C1 segment of cervical spinal cord (tissue), 14 donors: ENCODE measurements around the gene SLC66A2.
A peak's percentile ranks its signal among the peaks of the same experiment; 100 is the strongest.
"Not testable (repeated sequence)": the region's sequence is repeated elsewhere in the genome, so short reads cannot be mapped to it uniquely, and the experiment has no call there.

Experiments
- DNase-seq, 14 donors: peaks; one replicate each; lab custom pipeline; 2025; lab: John Stamatoyannopoulos, UW

SLC66A2 gene

DNA sequence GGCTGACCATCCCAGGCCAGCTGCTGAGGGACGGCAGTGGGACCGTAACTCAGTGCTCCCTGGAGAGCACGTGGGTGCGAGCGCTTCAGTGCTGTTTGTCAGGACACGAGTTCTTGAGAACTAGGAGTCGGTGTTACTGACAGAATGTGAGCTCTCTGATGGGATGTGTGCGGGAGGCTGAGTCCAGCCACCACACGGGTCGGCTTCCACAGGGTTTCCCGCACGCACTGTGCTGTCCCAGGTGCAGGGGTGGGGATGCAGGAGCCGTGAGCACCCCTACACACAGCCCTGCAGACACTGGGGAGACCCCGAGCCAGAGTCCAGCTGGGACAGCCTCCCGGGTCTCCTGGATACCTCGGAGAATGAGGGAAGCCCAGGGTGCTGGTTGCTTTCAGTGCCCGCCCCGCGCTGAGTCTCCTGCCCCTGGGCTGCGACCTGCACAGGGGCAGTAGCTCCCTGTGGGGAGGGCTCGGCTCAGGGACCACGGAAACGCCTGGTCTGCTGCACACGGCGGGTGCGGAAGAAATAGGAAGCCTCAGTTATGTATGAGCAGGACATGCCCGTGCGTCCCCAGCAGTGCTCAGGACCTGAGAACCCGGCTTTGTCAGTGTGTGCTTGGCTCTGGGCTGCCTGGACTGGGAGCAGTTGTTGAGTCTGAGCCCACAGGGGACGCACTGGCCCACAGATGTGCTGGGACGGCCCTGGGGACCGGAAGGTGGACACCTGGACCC lies 82.5 kb downstream of the SLC66A2 start:
- no peak for DNase-seq

DNA sequence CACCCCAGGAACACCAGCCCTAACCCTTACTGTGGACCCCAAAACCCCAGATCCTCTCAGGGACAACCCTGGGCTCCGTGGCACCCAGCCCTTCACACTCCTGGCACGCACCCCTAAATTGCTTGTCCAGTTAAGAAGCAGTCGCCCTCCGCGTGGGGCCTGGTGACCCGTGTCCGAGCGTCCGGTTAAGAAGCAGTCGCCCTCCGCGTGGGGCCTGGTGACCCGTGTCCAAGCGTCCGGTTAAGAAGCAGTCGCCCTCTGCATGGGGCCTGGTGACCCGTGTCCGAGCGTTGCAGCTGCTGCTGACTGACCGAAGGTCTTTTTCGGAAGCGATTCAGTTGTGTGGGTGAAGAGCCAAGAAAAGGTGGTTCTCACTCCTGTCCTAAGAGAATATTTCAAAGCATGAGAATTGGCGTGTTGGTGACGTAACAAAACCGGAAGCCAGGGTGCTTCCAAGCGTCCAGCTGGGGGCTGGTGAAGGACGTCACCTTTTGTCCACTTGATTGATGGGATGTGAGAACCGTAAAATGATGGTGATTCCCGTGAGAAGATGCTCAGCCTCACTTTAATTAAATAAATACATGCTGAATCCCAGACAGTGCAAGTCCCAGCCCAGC lies 83.2 kb downstream of the SLC66A2 start:
- no peak for DNase-seq

DNA sequence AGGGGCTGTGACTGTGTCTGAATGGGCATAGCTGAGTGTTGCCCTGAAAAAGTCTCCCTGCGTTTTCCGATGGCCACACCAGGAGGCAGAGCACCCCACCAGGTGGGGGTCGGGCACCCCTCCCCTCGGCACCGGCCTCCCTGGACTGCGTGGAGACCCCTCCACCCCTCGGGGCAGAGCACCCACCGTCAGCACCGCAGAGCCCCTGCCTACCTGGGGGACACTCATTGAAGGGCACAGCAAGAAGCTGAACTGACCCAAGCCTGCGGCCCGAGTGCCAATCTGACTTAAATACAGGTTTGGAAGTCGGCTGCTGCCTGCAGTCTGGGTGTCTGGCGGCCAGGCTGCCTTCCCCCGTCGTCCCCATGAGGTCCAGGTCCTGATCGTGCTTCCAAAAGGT lies 83.8 kb downstream of the SLC66A2 start:
- no peak for DNase-seq

DNA sequence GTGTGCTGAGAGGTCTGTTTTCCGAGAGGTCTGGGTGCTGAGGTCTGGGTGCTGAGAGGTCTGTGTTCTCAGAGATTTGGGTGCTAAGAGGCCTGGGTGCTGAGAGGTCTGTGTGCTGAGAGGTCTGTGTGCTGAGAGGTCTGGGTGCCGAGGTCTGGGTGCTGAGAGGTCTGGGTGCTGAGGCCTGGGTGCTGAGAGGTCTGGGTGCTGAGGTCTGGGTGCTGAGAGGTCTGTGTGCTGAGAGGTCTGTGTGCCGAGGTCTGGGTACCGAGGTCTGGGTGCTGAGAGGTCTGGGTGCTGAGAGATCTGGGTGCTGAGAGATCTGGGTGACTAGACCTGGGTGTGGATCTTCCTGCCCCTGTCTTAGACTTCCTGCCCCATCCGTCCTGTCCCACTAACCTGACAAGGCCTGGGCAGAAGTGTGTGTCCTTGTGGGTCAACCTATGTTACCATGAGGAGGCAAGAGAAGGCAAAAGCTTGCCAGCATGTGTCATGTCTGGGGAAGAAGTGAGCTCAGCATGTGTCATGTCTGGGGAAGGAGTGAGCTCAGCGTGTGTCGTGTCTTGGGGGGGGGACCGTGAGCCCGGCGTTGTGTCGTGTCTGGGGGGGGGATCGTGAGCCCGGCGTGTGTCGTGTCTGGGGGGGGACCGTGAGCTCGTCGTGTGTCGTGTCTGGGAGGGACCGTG lies 84.4 kb downstream of the SLC66A2 start:
- no peak for DNase-seq

DNA sequence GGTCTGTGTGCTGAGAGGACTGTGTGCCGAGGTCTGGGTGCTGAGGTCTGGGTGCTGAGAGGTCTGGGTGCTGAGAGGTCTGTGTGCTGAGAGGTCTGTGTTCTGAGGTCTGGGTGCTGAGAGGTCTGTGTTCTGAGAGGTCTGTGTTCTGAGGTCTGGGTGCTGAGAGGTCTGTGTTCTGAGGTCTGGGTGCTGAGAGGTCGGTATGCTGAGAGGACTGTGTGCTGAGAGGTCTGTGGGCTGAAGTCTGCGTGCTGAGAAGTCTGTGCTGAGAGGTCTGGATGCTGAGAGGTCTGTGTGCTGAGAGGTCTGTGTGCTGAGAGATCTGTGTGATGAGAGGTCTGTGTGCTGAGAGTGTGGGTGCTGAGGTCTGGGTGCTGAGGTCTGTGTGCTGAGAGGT lies 85.5 kb downstream of the SLC66A2 start:
- DNase-seq = not testable (repeated sequence)

DNA sequence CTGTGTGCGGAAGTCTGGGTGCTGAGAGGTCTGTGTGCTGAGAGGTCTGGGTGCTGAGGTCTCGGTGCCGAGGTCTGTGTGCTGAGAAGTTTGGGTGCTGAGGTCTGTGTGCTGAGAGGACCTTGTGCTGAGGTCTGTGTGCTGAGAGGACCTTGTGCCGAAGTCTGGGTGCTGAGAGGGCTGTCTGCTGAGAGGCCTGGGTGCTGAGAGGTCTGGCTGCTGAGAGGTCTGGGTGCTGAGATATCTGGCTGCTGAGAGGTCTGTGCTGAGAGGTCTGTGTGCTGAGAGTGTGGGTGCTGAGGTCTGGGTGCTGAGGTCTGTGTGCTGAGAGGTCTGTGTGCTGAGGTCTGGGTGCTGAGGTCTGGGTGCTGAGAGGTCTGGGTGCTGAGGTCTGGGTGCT lies 86.5 kb downstream of the SLC66A2 start:
- DNase-seq = not testable (repeated sequence)

DNA sequence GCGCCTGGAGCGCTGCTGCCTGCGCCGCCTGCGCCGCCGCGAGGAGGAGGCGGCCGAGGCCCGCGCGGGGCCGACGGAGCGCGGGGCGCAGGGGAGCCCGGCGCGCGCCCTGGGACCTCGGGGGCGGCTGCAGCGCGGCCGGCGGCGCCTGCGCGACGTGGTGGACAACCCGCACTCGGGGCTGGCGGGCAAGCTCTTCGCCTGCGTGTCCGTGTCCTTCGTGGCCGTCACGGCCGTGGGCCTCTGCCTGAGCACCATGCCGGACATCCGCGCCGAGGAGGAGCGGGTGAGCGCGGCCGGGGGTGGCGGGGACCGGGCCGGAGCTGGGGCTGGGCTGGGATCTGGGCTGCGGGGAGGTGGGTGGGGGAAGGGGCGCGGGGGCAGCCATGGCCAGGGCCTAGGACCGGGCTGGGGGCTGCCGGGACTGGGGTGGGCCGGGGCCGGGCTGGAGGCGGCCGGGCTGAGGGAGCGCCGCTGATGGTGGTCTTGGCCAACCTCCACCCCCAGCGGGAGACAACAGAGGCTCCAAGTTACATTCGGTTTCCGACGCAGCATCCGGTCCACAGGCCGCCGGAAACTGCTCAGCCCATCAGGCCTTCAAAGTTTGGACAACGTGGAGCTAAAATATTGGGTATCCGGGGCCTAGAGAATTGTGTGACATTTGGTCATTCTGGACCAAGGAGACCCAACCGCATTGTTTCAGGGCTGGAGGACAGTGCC lies 87.3 kb downstream of the SLC66A2 start:
- no peak for DNase-seq

DNA sequence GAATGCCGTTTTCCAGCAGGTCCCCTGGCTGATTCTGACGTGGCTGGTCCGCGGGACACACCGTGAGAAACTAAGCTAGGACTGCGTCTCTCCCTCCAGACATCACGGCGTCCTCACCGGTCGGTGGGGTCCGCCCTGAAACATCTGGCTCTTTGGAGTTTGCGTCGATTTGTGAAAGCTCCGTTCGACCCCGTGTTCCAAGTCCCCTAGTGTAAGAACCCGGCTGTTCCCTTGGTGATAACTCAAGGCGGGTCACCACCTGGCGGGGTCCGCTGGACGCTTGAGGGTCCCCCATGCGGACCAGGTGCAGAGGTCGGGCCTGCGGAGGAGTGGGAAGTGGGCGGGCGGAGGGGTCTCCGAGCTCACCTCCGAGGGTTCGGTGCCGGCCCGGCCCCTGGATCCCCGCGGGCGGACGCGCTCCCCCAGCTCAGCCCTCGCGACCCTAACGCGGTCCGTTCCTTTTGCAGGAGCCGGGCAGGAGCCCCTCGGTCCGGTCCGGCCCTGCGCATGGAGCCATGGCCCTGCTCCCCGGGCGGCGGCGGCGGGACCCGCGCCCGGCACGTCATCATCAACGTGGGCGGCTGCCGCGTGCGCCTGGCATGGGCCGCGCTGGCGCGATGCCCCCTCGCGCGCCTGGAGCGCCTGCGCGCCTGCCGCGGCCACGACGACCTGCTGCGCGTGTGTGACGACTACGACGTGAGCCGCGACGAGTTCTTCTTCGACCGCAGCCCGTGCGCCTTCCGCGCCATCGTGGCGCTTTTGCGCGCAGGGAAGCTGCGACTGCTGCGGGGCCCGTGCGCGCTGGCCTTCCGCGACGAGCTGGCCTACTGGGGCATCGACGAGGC lies 88.1 kb downstream of the SLC66A2 start:
- no peak for DNase-seq

DNA sequence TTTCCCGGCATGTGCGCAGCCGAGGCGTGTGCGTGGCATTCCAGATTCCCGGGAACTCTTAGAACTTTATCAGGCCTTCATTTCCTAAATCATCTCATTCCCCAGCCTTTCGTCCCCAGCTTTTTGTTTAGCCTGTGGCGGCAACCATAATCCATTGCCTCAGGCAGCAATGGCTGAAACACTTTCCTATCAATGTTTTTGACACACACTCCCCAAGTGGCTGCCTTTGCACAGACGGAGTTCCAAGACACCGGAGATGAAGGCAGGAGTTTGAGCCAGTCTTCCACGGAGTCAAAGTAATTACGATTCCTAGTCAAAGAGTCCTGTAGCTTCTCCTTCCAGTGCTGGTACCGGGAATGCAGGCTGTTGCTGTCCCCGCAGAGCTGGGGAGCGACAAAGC lies 88.9 kb downstream of the SLC66A2 start:
- DNase-seq = no peak

DNA sequence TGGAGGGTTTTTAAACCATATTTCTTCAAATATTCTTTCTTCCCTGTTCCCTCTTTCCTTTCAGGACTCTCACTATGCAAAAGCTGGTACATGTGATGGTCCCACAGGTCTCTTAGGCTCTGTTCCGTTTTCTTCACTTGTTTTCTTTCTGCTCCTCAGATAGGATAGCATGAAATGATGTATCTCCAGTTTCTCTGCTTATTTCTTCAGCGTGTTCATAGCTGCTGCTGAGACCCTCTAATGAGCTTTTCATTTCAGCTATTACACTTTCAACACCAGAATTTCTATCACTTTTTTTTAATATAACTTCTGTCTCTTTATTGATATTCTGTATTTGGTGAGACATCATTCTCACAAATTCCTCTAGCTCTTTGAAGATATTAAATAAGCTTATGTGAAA lies 89.8 kb downstream of the SLC66A2 start:
- DNase-seq = no peak

DNA sequence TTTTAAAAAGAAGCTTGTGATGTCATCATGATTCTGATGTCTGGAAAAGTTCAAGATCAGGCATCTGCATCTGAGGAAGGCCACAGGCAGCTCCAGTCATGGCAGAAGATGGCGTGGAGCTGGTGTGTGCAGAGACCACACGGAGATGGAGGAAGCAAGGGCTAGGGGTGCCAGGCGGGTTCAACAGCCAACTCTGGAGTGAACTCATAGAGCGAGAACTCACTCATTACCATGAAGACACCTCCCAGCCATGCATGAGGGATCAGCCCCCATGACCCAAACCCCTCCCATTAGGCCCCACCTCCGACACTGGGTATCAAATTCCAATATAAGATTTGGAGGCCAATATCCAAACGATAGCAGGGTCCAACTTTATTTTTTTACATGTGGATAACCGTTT lies 92.1 kb downstream of the SLC66A2 start:
- no peak for DNase-seq

DNA sequence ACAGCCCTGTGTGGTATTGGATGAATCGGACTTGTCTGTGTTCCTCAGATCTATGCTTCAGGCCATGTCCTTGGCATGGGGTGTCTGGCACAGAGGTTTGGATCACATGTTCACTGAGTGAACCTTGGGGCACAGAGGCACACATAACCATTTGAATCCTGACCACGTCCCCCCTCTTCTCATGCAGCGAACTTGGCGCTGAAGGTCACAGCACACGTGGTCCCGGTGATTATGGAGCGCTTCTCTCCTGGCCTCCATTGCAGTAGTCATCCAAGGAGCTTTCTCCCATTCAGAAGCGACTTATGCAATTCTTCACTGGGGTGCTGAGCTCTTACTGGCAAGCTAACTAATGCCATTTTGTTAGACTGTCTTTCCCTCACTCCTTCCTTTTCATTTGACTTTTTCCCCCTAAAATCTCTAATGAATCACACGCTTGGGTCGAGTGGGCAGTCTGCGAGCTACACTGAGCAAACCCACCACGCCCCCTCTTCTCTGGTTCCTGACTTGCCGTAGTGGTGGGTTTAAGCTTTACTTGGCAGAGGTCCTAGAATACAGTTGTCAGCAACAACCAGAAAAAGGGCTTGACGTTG lies 94.3 kb downstream of the SLC66A2 start:
- DNase-seq = peak in 7 of 14 donors; percentile 7 to 52 (median 19)

DNA sequence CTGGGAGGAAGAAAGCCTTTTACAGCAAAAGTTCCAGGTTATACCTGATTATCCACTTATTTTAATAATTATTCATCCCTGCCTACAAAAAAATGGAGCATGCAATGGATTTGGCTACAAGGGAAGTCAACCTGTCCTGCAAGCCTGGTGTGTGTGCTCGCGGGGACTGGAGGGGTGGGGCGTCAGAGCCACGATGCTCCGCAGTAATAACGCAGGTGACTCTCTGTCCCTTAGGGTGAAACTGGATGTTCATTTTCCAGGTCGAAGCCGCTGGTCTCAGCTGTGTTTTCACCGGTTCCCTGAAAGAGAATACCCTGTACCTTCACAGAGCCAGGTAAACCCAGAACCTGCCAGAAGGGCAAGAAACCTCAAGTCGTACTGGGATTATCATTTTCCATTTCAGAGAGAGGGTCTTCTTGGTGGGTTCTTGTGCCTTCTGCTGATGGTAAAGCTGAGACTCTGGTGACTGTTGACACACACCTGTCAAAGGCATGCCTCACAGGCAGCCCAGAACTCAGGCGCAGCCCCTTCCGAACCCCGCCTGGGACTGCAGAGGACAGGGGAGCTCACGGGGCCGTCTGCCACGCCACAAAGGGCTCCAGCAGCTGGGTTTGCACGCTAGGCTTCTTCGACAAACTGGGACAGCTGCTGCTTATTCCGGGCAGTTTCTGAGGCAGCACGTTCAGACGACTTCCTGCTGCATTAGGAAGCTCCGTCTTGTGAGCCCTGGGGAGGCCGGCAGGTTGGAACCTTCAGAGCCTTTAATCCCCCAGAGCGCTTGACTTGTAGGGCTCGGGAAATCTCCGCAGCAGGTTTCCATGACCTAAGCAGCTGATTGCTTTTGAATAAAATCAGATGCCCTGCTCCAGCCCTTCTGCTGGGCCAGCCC lies 95.1 kb downstream of the SLC66A2 start:
- DNase-seq = no peak

DNA sequence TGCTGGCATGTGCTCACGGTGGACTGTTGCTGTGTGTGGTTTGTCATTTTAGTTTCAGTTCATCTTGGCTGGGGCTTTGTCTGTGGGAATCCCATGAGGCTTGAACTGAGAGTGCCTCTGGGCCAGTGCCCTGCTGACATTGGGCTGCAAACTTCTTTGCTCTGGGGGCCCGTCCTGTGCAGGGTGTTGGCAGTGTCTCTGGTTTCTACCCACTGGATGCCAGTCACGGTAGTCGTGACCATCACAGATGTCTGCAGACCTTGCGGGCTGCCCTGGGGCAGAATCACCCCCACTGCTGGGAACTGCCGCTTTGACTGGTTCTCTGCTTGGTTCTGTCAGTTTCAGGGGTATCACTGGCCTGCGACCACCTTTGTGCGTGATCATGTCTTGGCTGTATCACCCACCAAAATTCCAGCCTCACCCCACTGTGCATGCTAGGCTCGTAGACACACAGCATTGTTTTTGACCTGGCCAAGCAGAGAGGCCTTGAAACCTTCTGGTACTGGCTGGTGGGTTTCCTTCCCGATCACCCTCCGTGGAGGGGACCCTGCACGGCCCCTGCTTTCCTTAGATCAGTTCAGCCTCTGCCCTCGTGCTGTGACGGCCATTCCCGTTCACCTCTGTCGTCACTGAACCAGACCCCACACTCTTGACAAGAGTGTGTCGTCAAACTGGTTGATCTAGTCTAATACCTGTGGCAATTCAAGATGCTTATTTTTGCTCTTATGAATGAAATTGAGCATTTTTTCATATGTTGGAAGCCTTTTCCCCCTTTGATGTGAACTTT lies 96.1 kb downstream of the SLC66A2 start:
- no peak for DNase-seq

DNA sequence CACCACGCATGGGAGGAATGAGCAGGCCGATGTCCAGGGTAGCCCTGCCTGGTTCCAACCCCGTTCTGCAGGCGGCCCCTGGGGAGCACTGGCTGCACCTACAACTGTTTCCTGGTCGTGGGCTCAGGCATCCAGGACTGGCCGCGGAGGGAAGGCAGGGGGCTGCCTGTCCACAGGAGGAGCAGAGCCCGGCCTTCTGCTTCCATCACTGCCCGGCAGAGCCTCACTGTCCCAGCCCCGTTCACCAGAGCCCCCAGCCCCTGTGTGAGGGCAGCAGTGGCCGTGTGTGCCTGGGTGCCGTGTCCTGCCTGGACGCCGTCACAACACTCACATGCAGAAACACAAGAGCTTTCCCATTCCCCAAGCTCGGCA lies 97.5 kb downstream of the SLC66A2 start:
- no peak for DNase-seq

DNA sequence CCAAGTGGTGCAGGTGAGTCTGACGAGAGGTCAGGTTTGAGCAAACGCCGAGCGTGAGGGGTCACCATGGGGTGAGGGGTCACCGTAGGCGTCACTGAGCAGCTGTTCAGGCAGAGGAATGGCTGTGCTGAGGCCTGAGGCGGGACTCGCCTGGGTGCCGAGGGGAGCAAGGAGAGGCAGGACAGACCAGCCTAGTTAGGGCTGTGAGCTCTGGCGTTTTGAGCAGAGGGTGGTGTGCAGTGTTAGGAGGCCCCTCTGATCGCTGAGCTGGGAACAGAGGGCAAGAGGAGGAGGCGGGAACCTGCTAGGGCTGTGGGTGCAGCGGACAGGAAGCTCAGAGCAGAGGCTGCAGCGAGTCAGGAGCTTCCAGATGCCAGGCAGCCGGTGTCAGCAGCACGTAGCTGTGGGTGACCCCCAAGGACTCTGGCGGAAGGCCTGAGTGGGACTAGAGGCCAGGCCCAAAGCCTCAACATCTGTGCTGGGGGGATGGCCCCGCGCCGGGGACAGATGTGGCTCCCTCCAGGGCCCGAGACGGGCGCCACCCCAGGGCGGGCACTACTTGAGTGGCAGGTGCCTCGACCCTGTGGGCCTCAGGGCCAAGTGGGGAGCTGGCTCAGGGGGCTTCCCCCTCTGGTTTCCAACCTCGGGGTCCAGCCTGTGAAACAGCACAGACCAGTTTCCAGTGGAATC lies 98.0 kb downstream of the SLC66A2 start:
- no peak for DNase-seq

DNA sequence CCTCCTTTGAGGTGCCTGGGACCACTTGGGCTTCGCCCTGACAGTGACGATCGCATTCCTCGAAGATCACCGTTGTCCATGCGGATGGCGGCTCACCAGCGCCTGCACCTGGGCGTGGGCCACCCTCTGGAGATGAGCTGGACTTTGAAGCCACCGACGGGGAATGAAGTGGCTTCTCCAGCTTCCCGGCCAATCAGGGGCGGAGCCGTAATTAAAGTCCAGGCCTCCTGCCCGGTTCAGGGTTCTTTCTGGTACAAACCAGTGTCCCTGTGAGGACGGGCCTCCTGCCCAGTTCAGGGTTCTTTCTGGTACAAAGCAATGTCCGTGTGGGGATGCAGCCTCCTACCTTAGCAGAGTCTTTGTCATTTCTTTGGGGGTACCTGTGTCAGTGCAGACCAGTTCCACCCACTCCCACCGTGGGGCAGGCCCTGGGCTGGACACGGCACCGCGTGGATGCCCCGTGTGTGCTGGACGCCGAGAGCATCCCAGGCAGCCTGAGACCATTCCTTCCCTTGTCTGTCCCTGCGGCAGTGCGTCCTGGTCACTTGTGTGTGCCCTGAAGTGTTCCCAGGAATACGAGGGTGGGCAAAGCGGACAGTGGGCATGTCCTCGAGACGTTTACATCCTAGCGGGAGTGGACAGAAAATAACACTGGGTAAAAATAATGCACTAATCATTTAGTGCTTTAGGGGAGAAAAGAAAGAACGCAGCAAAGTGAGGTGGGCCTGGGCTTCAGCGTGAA lies 98.7 kb downstream of the SLC66A2 start:
- no peak for DNase-seq
